K562 (cell line): ENCODE measurements around the gene DSTYK. TPM values are rescaled to one million over a fixed set of nuclear protein-coding genes. Genes with fewer than 3 reads are reported as not detected.
A peak's percentile ranks its signal among the peaks of the same experiment; 100 is the strongest.

Experiments used
- ATF3 ChIP-seq, 2 experiments: fragments of 450-650 bp in 1 of 2; sonication (generic) in 1 of 2; formaldehyde crosslinking in 1 of 2; IDR thresholded peaks in 1 of 2; conservative IDR thresholded peaks in 1 of 2; 2 replicates each; pipeline versions ENCODE4 v1.6.1 to v1.8.1; 2016 to 2023; ENCODE audit warnings: mild to moderate bottlenecking in 2 of 2, moderate library complexity in 2 of 2, inconsistent platforms in 1 of 2, missing genetic modification reagents in 1 of 2
- ATF4 ChIP-seq: fragments of 450-650 bp; formaldehyde crosslinking; IDR thresholded peaks from 2 replicates; pipeline ENCODE4 v1.4.0; 2022; ENCODE audit warnings: mild to moderate bottlenecking, moderate library complexity
- DMBX1 ChIP-seq: fragments of 250-450 bp; sonication (Bioruptor Pico); IDR thresholded peaks from 2 replicates; pipeline ENCODE4 v1.8.0; 2022; ENCODE audit warnings: inconsistent platforms, mild to moderate bottlenecking, moderate library complexity, borderline replicate concordance
- GTF2E2 ChIP-seq: fragments of 200-800 bp; sonication (Bioruptor generic); IDR thresholded peaks from 2 replicates; pipeline ENCODE4 v1.6.1; 2016; ENCODE audit warnings: missing genetic modification characterization, missing compliant biosample characterization
- KDM1A ChIP-seq, 2 experiments: fragments of 450-650 bp; IDR thresholded peaks; 2 replicates each; pipeline ENCODE4 v1.6.1; 2016; ENCODE audit warnings: mild to moderate bottlenecking in 2 of 2
- KDM5B ChIP-seq: fragments of 200-600 bp; sonication (generic); IDR thresholded peaks from 2 replicates; pipeline ENCODE4 v1.6.1; 2012; ENCODE audit warnings: low read depth, mild to moderate bottlenecking, moderate library complexity, low read length, control low read depth, inconsistent platforms; ENCODE audit not compliant: insufficient replicate concordance
- ZBTB1 ChIP-seq: sonication (generic); formaldehyde crosslinking; IDR thresholded peaks from 2 replicates; pipeline ENCODE4 v1.8.1; 2023; ENCODE audit warnings: missing genetic modification reagents, low read depth, mild to moderate bottlenecking, borderline replicate concordance
- ZBTB49 ChIP-seq: sonication (generic); formaldehyde crosslinking; IDR thresholded peaks from 2 replicates; pipeline ENCODE4 v1.8.0; 2022; ENCODE audit warnings: missing genetic modification reagents, mild to moderate bottlenecking, borderline replicate concordance
- ZC3H11A ChIP-seq: IDR thresholded peaks from 2 replicates; pipeline ENCODE4 v1.6.1; 2012; ENCODE audit warnings: low read depth, low read length, improper control_type of control experiment
- ZNF354B ChIP-seq: fragments of 250-450 bp; sonication (Bioruptor Pico); IDR thresholded peaks from 2 replicates; pipeline ENCODE4 v1.4.0; 2020
- ZNF449 ChIP-seq: fragments of 250-450 bp; sonication (Bioruptor Pico); IDR thresholded peaks from 2 replicates; pipeline ENCODE4 v1.8.0; 2022; ENCODE audit warnings: moderate library complexity, mild to moderate bottlenecking, inconsistent platforms
- ZNF77 ChIP-seq: fragments of 250-450 bp; sonication (Bioruptor Pico); IDR thresholded peaks from 2 replicates; pipeline ENCODE4 v1.5.0; 2020
- polyA plus RNA-seq, 8 experiments: library from polyadenylated mRNA; depleted of rRNA in 4 of 8; stranded (reverse) in 5 of 8; unstranded in 3 of 8; fragments of >200 nt; fragmentation: Nextera tagmentation in 2 of 8; fragmentation: Illumina TruSeq in 1 of 8; extraction: Ambion mirVana in 2 of 8; extraction: Trizol in 1 of 8; gene quantifications; 2 replicates each; pipeline versions ENCODE4 v1.2.1 to v1.2.3, GENCODE V29; 2011 to 2014; ENCODE audit warnings: inconsistent platforms in 1 of 8, missing spikeins in 1 of 8
- total RNA-seq, 7 experiments: library from RNA; depleted of rRNA in 6 of 7; stranded (reverse); fragments of >200 nt in 6 of 7; fragmentation: Illumina TruSeq in 2 of 7; extraction: Trizol in 2 of 7; gene quantifications; 2 replicates each; pipeline versions ENCODE4 v1.2.1 to v1.2.3, GENCODE V29; 2011 to 2021; ENCODE audit warnings: low replicate concordance in 1 of 7

Gene DSTYK
- total and polyA plus RNA-seq, 9 of the 15 experiments (the other 6 are each of a cell fraction or from before 2014, with no cell fraction given), result 4.2 to 7.1 (median 6.2) TPM

- TF ChIP-seq ZBTB1 (CRISPR knock-in tag) (peak; percentile 88), ATF3 (IDR thresholded peaks at IDR 0.05) (peak; percentile 61), ATF3 (CRISPR knock-in tag; conservative IDR thresholded peaks at IDR 0.05) (peak; percentile 60; the same call in 1 of the 2 replicates), ZNF77 (CRISPR knock-in tag) (no peak), DMBX1 (peak; percentile 93; the same call in 1 of the 2 replicates), KDM5B (peak; percentile 87), ZNF354B (CRISPR knock-in tag) (no peak), ZBTB49 (CRISPR knock-in tag) (peak; percentile 75; the same call in 1 of the 2 replicates), KDM1A (IDR thresholded peaks at IDR 0.05) (peak in 1 of 2 experiments; percentile 56; a peak in 1 of 4 replicates), ATF4 (CRISPR knock-in tag) (peak; percentile 64), GTF2E2 (peak; percentile 95), ZC3H11A (peak; percentile 98), ZNF449 (CRISPR knock-in tag) (peak; percentile 63; the same call in 1 of the 2 replicates)
Measured at GRCh38 chr1:205211169-205211838, at the start of gene DSTYK (continued).
